D721Med (cell line): ENCODE measurements around the gene KRTAP2-3.
"Not testable (repeated sequence)": the region's sequence is repeated elsewhere in the genome, so short reads cannot be mapped to it uniquely, and the experiment has no call there.

Experiments used
- DNase-seq: peaks from one replicate; pipeline ENCODE4 v3.0.0; 2011; ENCODE audit warnings: low spot score; ENCODE audit not compliant: insufficient read length
- FAIRE-seq: peaks from 2 replicates; lab custom pipeline; 2011; peaks lifted over from hg19 to GRCh38; lab: Jason Lieb, UNC
- TF ChIP-seq, protein P1 (sequence below): IDR thresholded peaks from 2 replicates; pipeline ENCODE4 v1.5.1; 2012; ENCODE audit warnings: mild to moderate bottlenecking, control low read depth; ENCODE audit not compliant: insufficient read depth; ENCODE audit errors: missing control alignments

KRTAP2-3 gene

DNA sequence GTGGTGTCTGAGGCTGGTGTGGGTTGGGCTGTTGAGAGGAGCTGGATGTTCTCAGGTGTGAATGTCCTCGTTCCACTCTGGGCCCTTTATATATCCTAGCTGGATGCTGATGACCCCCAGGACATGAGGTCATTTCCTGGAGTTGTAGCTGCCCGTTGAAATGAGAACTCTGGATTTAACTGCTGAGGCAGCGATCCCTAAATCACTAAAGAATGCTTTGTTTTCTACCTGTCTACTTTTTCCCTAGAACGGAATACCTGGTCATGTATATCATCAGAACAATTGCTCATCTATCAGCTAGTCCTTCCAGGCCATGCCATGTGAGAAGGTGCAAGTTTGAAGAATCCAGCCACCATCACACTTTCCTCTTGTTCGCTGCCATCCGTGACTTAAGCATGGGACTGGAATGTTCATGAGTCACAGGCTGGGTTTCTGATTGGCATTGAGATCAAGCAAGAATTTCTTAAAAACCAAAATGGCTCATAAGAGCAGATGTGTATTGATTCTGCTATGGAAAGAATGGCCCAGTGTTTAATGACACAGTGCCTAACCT lies at the start of gene KRTAP2-3:
KRTAP2-3 (minus strand) TSS at position 63 of the 553 bp plus-strand sequence. CDS start 64 bp downstream, outside the sequence.
- no peak for FAIRE-seq
- TF ChIP-seq, protein P1, sequence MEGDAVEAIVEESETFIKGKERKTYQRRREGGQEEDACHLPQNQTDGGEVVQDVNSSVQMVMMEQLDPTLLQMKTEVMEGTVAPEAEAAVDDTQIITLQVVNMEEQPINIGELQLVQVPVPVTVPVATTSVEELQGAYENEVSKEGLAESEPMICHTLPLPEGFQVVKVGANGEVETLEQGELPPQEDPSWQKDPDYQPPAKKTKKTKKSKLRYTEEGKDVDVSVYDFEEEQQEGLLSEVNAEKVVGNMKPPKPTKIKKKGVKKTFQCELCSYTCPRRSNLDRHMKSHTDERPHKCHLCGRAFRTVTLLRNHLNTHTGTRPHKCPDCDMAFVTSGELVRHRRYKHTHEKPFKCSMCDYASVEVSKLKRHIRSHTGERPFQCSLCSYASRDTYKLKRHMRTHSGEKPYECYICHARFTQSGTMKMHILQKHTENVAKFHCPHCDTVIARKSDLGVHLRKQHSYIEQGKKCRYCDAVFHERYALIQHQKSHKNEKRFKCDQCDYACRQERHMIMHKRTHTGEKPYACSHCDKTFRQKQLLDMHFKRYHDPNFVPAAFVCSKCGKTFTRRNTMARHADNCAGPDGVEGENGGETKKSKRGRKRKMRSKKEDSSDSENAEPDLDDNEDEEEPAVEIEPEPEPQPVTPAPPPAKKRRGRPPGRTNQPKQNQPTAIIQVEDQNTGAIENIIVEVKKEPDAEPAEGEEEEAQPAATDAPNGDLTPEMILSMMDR: no peak
- no peak for DNase-seq

DNA sequence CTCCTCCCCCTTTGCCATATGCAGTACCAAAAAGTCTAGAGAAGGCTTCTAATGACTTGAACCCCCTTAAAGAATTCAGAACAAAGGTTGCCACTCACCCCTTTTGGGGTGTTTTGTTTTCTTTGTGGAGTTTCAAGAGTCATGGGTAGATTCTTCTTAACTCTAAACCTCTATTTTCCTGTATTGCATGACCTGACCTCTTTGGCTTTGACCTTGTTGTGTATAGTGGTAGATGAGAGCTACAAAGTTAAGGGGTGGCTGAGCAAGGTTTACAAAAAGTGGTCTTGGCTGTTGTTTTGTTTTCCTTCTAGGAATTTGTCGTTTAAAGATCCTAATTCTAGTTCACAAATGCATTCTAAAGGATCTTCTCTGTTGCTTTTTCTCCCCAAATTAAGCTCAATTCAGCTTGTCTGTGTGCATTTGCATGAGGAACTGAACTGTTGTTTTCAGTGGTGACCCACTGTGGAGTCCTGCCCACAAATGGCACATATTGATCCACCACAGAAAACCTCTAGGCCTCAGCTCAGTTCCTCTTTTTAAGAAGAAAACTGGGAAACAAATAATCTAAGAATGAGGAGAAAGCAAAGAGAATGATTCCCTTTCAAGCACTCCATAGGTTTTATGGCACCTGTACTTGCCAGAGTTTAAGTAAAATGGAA lies 48.9 kb upstream of the KRTAP2-3 start:
- DNase-seq, FAIRE-seq: not testable (repeated sequence)

- FAIRE-seq: no peak
- TF ChIP-seq, protein P1: no peak
Measured at GRCh38 chr17:41107941-41108450, 48.1 kb upstream of the KRTAP2-3 start.

DNA sequence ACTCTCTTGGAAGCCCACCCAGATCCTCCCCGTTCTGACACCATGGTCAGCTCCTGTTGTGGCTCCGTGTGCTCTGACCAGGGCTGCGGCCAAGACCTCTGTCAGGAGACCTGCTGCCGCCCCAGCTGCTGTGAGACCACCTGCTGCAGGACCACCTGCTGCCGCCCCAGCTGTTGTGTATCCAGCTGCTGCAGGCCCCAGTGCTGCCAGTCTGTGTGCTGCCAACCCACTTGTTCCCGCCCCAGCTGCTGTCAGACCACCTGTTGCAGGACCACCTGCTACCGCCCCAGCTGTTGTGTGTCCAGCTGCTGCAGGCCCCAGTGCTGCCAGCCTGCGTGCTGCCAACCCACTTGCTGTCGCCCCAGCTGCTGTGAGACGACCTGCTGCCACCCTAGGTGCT lies 45.4 kb upstream of the KRTAP2-3 start, which contains the start of gene KRTAP4-9:
KRTAP4-9 (plus strand) TSS at position 43 of the 400 bp plus-strand sequence; CDS start at position 43, 0 bp downstream.
- not testable (repeated sequence) for FAIRE-seq, DNase-seq

More at GRCh38 chr17:41107941-41108450, 48.1 kb upstream of the KRTAP2-3 start:
- DNase-seq: no peak

- not testable (repeated sequence) for DNase-seq, FAIRE-seq
Measured at GRCh38 chr17:41104386-41105038, 44.6 kb upstream of the KRTAP2-3 start.

- no peak for DNase-seq
- TF ChIP-seq, protein P1: no peak
- FAIRE-seq: no peak
Measured at GRCh38 chr17:41103896-41104295, 44.0 kb upstream of the KRTAP2-3 start.

DNA sequence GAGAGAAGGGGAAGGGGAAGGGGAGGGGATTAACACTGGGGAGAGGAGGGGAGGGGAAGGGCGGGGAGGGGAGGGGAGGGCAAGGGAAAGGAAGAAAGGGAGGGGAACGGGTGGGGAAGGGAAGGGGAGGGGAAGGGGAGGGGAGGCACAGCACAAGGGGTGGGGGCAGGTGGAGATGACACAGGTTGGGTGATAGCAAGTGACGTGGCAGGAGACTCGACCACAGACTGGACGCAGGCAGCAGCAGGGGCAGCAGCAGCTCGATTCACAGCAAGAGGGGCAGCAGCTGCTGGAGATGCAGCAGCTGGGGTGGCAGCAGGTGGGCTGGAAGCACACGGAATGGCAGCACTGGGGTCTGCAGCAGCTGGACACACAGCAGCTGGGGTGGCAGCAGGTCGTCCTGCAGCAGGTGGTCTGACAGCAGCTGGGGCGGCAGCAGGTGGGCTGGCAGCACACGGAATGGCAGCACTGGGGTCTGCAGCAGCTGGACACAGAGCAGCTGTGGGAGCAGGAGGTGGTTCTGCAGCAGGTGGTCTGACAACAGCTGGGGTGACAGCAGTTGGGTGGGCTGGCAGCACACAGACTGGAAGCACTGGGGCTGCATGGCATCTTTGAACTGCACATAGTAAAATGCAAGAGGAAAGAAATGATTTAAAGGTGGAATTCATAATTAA lies 41.8 kb upstream of the KRTAP2-3 start, which contains the start of gene KRTAP4-16:
KRTAP4-16 (minus strand) TSS at position 624 of the 674 bp plus-strand sequence; CDS start at position 624, 0 bp downstream.
- FAIRE-seq (no peak), DNase-seq (no peak)
- TF ChIP-seq, protein P1: no peak

DNA sequence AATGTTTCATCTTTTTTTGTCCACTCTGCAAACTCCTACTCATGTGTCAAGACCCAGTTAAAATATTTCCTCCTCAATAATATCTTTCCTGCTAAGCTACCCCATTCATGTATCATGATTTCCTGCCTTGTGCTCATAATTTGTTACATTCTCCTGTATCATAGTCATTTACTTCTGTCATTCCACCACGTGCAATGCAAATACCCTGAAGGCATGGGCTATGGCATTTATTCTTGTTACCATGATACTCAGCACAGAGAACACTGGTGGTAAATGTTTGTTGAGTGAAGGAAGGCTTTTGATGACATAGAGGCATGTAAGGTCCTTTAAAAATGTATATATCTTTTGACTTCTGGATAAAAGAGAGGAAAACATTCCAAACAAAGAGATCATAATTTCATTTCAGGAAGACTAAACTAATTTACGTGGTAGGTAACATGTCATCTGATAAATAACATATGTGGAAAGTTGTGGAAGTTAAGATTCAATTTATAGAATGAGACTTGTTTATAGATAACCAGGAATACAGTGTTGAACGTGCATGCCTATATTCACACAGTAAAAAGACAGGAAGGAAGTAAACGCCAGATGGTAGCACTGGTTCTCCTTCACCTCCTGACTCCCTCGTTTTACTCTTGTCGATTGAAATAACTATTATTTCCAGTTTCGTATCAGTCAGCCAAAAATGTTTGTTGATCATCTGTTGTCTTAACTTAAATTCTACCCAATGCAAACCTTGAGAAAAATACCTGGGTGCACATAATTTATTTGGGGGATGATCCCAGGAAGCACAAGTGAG lies 40.0 kb upstream of the KRTAP2-3 start:
- not testable (repeated sequence) for FAIRE-seq, DNase-seq
